Stimulated activated CD4-positive, alpha-beta T cell treated with anti-CD3 and anti-CD28 coated beads, Interleukin-1b, Interleukin-23, amount 100 ng/mL, for 1 hour (primary cell): ENCODE results near the gene FRY.

Experiments used
- DNase-seq, 2 donors: peaks; one replicate each; pipeline ENCODE4 v3.0.0-alpha.2; 2020; ENCODE audit warnings: low read depth in 2 of 2

FRY gene

DNA sequence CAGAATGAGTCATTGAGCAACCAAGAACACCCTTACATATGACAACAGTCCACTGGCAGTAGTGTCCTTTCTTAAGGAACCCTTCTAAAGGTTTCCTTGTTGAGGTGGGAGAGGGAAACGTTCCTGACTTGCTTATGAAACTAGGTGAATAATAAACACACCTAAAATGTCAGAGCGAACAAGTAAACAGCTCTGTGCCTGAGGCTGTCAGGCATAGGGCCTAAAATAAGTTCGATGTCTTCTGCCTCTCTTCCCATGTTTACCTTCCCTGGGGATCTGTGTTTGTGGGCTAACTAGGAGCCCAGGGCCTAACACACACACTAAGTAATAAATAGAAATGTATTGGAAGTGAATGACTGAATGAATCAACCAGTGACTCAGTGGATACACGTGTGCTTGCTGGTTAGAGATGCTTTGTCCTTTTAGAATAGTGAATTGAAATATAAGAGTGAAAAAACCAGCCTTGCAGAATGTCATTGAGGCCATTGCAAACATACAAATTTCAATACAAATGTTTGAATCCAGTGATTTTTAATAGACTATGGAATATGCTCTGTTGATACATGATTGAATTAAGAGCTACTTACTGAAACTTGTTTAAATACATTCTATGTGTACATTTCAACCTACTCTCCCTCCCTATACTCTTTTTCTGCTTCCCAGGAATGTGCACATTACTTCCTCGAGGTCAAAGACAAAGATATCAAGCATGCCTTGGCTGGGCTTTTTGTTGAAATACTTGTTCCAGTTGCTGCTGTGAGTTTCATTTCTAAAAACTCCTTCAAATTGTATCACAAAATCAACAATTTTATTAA is 102.9 kb downstream of the FRY start:
- DNase-seq = no peak

DNA sequence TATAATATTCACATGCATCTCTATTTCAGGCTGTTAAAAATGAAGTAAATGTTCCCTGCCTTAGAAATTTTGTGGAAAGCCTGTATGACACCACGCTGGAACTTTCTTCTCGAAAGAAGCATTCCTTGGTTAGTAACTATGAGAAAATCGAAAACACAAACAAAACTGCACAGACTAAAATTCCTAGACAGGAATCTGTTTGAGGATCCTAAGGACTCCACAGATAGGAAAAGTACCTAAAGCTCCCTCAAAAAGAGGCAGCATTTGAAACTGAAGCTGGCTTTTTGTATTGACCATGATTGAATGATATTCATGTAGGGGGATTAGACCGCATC is 103.4 kb downstream of the FRY start:
- no peak for DNase-seq

DNA sequence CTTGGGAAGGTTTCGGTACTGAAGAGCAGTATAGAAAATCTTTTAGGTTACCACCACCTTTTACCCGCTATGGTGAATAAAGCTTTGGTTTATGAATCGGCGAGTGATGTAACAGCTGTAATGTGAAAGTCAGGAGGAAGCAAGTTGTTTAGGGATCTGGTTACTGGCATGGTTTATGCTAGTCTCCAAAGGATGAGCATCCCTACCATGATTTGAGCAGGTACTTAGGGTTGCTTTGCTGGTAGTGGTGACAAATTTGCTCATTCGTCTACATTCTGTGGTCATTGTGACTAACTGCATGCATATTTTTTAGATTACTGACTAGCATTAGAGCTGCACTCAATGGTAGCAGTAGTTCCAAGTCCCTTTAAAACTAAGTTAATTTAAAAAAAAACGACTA is 104.1 kb downstream of the FRY start:
- no peak for DNase-seq

DNA sequence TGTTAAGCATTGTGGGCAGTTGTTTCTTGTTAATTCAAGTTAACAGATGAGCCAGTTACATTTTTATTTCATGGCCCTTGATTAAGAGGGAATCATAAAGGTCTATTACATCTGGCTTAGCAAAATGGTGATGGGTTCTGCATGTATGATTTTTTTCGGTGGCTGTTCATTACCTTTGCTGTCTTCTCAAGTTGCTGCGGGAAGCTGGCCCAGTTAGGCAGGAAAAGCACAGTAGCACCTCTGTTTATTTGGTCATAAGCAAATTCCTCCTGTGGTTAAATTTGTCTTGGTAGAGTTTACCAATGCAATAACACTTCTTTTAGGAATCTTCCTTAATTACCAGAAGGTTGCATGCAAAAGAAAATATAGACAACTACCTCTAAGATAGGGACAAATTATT is 104.5 kb downstream of the FRY start:
- DNase-seq = no peak

DNA sequence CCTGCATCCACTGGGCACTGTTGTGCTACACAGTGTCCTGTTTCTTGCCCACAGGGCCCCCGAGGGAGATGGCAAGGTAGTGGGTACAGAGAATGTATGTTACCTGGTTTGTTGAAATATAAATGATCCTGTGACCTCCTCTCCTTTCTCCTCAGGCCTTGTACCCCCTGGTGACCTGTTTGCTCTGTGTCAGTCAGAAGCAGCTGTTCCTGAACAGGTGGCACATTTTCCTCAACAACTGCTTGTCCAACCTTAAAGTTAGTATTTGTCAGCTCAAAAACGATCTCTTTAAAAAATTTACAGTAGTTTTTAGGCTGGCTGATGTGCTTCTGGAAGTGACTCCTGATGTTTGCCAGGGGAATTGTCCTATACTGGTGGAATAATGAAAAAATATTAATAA is 105.1 kb downstream of the FRY start:
- no peak for DNase-seq

DNA sequence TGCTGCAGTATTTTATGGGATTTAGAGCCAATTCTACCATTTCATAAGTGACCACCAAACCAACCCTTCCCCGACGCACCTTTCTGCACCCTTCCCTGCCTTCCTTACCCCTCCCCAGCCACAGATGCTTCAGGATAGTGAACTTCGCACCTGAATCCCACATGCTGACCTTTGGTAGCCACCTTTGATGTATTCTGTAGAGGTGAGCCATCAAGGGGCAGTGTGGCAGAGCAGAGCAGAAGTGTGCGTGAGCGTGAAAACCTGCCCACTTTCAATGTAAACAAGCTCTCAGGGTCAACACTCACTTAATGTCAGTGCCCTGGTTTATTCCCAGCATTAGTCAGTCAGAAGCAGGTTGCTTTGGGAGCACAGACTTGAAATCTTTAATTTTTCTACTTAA is 107.7 kb downstream of the FRY start:
- DNase-seq = no peak

DNA sequence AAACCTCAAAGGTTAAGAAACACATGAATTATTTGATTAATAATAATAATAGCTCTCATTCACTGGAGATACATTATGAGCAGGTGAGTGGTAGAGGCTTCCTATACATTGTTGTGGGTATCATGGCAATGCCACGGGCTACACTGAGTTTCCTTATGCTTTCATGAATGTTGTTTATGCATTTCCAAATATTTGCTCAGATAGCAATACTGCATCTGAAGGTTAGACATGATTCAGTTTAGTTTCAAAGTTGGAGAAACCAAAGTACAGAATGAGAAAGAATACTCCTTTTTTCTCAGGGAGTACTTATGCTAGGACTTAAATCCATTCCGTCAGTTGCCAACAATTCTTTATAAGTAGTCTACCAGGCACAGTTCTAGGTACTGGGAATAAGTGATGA is 108.5 kb downstream of the FRY start:
- DNase-seq = no peak

DNA sequence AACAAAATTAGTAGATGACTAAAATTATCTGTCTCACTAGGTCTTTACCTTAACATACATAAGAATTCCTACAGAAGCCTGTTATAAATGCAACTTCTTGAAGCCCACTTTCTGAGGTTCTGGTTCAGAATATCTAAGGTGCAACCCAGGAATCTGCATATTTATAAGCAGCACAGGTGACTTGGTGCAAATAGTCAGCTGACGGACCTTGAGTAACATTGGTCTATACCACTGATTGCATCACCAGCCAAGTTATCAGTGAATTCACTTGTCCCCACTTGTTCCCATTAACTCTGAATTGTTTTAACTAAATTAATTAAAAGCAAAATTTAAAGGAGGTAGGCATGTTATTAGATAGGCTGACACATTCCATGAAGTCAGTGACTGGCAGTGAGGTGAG is 109.9 kb downstream of the FRY start:
- no peak for DNase-seq

DNA sequence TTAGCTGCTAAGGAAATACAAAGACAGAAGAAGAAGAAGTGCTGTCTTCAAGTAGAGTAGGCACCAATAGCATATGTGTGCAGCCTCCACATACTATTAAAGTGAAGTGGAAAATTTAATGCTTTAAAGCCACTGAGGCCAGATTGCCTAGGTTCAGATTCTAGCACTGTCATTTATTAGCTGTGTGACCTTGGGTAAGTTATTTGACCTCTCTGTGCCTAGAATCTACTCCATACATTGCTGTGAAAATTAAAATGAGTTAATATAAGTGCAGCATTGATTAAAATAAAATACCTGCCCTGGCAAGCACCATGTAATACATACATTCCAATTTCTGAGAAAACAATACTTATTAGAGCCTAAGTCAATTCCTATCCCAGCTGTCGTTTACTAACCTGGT is 110.5 kb downstream of the FRY start:
- DNase-seq = no peak

DNA sequence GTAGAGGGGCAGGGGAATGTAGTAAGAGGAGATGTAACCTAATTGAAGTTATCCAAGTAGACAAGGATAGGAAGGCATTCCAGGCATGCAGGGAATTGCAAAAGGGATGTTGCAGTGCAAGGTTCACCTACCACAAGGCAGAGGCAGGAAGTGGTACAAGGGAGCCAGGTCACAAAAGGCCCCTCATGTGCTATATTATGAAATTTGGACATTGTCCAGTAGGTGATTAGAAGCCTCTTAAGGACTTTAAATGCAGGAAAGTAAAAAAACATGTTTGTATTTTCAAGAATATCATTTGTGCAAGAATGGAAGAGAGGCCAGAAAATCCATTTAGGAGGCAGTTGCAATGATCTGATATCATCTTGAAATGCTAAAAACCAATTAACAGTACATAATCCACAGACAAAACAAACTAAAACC is 111.4 kb downstream of the FRY start:
- no peak for DNase-seq

DNA sequence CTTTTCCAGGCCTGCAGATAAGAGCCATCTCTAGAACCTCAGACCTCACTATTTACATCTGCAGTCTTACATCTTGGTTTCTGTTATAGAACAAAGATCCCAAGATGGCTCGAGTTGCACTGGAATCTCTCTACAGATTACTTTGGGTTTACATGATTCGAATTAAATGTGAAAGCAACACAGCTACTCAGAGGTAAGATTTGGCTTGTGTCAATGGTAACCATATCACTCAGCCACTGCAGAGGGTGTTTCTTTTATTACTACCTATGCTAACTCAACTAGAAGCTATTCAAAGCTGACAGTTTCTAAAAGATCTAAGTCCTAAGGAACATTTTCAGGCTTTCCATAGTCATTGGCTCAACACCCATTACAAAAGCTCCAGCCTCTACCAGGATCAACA is 115.6 kb downstream of the FRY start:
- DNase-seq = no peak

DNA sequence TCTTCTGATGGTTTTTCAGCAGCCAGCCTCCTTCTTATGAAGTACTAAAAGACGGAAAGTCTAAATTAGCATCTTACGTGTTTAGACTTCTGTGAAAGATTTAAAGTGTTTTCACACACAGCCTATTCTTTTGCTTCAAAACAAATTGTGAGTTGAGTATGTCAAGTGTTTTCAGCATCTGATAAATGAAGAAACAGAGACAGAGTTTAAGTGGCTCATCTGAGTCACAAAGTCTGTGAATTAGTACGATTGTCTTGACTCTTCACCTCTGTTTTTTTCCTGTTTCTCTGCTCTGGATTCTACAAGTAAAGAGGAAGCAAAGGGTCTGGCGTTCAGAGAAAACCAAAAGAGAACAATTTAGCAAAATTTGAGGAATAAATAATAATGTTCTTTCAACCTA is 116.4 kb downstream of the FRY start:
- no peak for DNase-seq

DNA sequence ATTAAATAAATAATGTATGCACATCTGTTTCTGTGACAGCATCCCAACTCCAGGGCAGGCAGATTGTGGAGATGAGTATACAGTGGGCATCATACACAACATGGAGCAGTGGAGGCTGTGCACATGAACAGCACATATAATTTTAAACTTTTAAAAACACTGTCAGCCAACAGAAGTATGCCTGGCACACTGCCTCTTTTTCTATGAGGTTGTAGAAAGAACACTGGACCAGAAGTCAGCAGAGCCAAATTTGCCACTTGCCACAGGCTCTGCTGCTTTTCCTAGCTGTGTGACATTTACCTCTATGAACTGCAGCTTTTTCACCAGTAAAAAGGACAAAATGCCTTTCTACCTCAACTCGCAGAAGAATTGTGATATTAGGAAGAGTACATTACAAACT is 118.7 kb downstream of the FRY start:
- no peak for DNase-seq

DNA sequence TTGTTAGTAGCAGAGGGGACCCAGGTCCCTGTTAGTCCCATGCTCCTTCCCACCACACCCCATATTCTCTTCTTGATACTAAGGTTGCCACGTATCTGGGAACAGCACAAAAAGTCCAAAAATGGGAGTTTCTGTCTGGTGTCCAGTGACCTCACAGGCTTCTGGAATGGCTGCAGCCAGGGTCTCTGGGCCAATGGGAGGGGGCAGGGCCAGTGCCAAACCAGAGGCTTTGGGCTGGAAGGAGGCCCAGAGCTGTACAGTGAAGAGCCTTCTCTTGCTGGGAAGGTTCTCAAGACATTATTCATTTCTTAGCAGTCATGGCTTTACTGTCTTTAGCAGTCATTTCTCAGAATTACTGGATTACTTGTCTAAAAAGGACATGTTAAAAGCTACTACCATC is 119.2 kb downstream of the FRY start:
- DNase-seq = no peak

DNA sequence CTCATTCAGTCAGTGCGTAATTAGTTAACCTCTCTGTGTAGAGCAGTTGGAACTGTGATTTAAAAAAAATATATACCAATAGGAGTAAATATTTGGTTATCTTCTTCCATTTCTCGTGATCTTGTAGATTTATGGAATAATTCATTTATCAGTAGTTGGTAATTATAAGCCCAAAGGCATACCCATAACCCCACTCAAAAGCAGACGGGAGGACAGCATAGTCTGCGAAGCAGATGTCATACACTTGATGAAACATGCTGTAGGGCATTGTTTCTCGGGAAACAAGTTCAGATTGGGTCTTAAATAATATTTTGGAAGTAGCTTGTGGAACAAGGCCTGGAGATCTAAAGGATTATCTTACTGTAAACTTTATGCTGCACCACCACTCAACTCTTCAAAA is 119.7 kb downstream of the FRY start:
- no peak for DNase-seq

DNA sequence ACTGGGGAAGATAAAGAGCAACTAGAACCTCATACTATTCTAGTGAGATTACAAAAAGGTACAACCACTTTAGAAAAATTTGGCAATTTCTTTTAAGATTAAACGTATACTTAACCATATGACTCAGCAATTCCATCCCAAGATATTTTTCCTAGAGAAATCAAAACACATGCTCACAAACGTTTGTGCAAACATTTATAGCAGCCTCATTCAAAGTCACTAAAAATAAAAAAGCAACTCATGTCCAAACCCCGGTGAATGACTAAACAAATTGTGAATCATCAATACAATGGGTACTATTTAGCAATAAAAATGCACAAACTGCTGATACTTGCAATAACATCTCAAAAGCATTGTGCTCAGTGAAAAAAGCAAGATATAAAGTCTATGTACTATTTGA is 121.5 kb downstream of the FRY start:
- DNase-seq = no peak

DNA sequence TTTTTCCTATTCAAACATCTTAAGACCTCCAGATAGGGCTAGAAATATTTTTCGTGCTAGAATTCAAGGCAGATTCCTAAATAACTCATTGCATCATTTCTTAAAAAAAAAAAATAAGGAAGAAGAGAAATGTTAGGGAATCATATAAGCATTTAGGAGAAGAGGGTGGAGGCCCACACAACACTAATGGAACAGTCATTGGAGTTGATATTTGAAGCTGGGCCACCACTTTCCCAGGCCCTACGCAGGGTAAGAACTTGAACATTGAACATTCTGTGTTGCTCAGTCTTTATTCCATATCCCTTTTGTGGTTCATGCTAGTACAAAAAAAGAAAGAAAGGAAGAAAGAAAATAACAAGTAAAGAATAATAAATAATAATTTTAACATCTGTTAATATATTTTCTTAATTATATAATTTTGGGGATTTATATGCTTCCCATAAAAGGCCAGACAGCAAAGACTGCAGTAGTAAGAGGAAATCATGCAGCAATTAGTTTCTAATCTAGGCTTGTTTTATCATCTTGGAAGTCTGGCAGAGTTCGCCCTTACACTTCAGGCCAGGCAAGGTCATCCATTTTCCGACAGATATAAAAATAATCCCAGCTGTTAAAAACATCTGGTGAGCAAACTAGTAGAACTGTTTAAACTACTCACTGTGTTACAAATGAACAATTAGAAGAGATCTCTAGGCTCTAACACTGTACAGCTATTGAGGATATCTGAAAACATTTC is 127.7 kb downstream of the FRY start:
- DNase-seq = no peak

DNA sequence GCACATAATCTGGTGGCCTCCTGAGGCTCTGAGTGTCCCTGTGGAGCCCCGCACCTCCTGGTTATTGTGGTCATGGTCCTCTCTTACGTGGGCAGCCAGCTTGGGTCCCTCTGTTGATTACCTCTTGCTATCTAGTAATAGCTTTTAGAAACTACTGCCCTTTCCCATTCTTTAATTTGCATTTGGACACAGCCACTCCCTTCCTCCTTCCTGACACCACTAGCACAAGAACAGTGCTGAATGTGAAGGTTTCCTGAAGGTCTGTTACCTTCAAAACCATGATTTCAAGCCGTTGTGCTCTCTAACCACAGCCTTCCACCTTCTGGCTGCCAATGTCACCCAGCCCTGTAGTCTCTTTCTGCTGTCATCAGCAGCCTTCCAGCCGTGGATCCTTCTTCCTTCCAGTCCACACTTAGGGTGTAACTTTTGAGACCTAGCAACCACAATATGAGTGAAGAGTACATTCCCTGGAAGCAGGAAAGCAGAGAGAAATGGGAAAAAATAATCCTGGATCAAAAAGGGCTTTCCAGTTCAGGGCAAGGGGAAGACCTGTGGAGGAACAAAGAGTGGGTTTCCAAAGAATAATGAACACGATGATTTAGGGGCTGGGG is 130.9 kb downstream of the FRY start:
- DNase-seq = no peak

DNA sequence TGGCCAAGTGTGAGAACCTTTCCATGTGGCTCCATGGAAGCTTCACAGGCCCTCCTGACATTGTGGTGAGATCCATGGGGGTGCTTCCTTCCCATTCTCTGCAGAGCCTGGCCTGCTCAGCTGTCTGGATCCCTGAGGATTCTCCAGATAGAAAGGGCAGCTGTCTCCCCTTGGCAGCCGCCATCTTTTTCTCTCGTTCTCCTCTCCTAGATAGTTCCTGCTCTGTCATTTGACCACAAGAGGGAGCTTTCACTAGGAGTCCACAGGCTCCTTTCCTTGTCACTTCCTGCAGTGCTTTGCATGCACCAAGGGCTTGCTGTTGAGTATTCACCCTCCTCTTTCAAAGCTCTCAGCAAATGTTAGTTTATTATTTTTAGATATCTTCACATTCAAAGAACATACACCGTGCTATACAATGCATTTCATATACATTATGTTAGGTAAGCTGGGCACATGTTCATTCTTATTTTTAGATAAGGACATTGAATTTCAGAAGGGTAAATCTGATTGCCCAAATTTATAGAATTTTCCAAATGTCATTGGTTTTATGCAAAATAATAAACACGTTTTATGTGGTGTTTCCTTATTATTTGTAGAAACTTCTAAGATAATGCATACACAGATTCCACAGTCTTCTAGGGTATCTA is 133.2 kb downstream of the FRY start:
- DNase-seq = no peak

DNA sequence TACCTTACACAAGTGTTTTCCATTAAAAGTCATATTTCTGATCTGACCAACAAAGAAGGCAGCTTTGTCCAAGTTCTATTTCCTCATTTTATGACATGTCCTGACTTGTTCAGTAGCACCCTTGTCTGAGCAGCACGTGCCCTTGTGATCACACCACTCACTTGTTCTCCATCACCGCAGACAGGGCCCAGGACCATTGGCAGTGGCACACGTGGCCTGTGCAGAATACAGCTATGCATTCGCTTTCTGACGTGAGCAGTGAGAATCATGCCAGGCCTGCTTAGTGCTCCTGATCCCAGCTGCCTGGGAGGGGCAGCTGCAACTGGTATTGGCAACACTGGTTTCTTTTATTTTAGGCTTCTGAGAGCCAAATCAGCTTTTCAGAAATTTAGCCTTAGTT is 134.2 kb downstream of the FRY start:
- DNase-seq = no peak

DNA sequence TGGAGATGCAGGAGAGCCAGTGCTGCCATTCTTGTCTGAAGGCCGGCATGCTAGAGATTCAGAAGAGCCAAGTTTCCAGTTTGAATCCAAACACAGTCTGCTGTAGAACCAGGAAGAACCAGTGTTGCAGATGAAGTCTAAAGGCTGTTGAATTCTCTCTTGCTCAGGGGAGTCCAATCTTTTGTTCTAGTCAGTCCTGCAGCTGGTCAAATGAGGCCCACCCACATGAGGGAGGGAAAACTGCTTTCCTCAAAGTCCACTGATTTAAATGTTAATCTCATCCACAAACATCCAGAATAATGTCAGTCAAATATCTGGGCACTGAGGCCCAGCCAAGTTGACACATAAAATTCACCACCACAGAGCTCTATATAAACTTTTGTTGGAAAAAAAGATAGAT is 136.6 kb downstream of the FRY start:
- DNase-seq = no peak

DNA sequence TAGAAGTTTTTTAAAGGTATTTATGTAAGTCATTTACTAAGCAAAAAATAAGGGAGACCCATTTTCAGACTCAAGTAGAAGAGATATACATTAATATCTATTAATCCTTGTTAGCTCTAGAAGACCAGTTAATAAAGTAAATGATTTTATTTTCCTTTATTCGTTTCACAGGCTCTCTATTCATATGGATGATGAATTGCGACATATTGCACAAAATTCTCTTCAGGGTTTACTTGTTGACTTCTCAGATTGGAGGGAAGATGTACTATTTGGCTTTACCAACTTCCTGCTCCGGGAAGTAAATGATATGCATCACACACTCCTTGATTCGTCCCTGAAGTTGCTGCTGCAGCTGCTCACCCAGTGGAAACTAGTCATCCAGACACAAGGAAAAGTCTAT is 139.3 kb downstream of the FRY start:
- no peak for DNase-seq

DNA sequence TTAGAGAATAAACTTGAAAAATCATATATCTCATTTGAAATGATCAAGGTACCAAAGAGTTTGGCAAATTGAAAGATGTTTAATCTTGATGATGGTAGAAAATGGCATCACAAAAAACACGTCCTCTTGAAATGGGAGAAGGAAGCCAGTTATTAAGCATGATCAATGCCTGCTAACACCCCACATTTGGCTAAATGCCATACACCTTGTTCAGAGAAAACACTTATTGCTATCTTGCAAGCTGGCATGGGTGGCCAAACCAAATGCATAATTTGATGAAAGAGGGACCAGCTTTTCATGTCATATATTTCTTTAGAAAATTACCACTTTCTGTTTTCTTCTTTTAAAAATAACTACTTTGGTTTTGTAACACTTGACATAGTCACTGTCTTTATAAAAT is 142.3 kb downstream of the FRY start:
- no peak for DNase-seq
